ES-I3 (cell line): ENCODE data around the gene RPL35A.
"Not testable (repeated sequence)": the region's sequence is repeated elsewhere in the genome, so short reads cannot be mapped to it uniquely, and the experiment has no call there.

Experiments used
- H3K36me3 ChIP-seq: 2 replicates; pipeline ENCODE4 v1.6.1; 2013; ENCODE audit warnings: mild to moderate bottlenecking, low read length, control low read depth, moderate library complexity; ENCODE audit not compliant: insufficient read depth
- H3K4me1 ChIP-seq: 2 replicates; pipeline ENCODE4 v1.6.1; 2013; ENCODE audit warnings: mild to moderate bottlenecking, control low read depth, low read length; ENCODE audit not compliant: insufficient read depth
- H3K9ac ChIP-seq: 2 replicates; pipeline ENCODE4 v1.6.1; 2013; ENCODE audit warnings: low read depth, mild to moderate bottlenecking, low read length, moderate library complexity
- H3K9me3 ChIP-seq: 2 replicates; pipeline ENCODE4 v1.6.1; 2013; ENCODE audit warnings: mild to moderate bottlenecking, low read length, moderate library complexity; ENCODE audit not compliant: control insufficient read depth, insufficient read depth

The RPL35A gene

DNA sequence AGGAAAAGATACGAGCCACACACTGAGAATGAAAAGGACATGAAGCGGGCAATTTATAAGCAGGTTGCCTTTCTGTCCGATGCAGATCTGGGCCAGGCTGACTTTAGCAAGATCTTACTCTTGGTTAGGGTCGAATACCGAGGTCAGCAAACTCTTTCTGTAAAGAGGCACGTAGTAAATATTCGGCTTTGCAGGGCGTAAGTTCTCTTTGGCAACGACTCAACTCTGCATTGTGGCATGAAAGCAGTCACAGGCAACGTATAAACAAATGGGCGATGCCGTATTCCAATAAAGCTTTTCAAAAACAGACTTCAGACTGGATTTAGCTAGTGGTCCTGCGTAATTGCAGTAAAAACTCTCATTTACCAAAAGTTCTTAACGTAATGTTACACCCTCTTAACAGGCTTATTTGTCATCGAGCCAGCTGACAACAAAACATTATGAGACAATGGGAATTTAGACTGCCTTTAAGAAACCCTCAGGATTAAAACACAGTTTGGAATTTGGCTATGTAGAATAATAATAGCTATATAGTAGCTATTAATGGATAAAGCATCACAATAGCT lies 13.1 kb upstream of the RPL35A start:
- H3K4me1 ChIP-seq = peaks cover 3% of the 10 kb centered on the region; the same call in 1 of the 2 replicates
- H3K9ac ChIP-seq = no peak overlapping the region; the same call in 1 of the 2 replicates
- H3K36me3 ChIP-seq = no peaks in the 10 kb centered on the region
- no peaks in the 10 kb centered on the region for H3K9me3 ChIP-seq

GRCh38 chr3:197940745-197941384 lies 9.1 kb upstream of the RPL35A start:
- Histone ChIP-seq H3K4me1 (peaks cover 3% of the 10 kb centered on the region; the same call in 1 of the 2 replicates), H3K36me3 (no peaks in the 10 kb centered on the region), H3K9me3 (no peaks in the 10 kb centered on the region), H3K9ac (no peak overlapping the region)

- Histone ChIP-seq H3K9me3 (no peaks in the 10 kb centered on the region), H3K36me3 (no peaks in the 10 kb centered on the region), H3K9ac (no peak overlapping the region), H3K4me1 (no peaks in the 10 kb centered on the region)
These were observed 6.9 kb upstream of the RPL35A start for GRCh38 chr3:197942956-197943556.

- H3K9ac ChIP-seq = peak overlapping the region; percentile 86
- H3K9me3 ChIP-seq = no peaks in the 10 kb centered on the region
These were observed 706 bp upstream of the RPL35A start for GRCh38 chr3:197949191-197949777.

DNA sequence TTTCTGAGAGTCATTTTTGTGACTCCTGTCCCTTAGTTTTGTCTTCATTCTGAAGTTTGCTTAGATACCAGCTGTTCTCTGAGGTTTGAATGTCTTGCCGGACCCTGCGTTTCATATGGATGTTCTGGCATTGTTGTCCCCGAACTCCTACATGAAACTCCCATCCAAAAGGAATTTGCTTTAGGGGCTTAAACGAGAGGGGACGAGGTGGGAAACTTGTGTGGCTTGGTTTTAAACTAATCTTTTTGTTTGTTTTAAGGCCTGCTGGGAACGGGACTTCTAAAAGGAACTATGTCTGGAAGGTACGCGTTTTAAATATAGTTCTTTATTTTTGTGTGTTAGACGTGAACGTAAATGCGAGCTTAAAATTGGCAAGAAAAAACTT lies 679 bp downstream of the RPL35A start:
- Histone ChIP-seq H3K9ac (peak overlapping the region; percentile 86), H3K9me3 (no peaks in the 10 kb centered on the region), H3K36me3 (peaks cover 43% of the 10 kb centered on the region), H3K4me1 (no peaks in the 10 kb centered on the region)

More at GRCh38 chr3:197949191-197949777, 706 bp upstream of the RPL35A start:
- H3K36me3 ChIP-seq = peaks cover 31% of the 10 kb centered on the region
- no peaks in the 10 kb centered on the region for H3K4me1 ChIP-seq

DNA sequence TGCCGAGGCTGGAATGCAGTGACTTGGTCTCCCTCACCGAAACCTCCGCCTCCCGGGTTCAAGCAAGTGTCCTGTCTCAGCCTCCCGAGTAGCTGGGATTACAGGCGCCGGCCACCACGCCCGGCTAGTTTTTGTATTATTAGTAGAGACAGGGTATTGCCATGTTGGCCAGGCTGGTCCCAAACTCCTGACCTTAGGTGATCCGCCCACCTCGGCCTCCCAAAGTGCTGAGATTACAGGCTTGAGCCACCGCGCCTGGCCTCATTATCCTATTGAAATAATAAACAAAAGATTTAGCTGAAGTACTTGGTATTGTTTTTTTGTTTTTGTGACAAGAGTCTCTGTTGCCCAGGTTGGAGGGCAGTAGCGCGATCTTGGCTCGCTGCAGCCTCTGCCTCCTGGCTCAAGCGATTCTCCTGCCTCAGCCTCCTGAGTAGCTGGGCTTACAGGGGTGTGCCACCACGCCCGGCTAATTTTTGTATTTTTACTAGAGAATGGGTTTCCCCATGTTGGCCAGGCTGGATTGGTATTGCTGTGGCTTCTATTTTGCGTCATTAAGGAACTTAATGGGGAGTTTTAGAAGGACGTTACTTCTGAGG lies 1.5 kb downstream of the RPL35A start:
- H3K36me3 ChIP-seq = peaks cover 46% of the 10 kb centered on the region

GRCh38 chr3:197952440-197952839 lies 2.5 kb downstream of the RPL35A start:
- H3K9ac ChIP-seq = no peak overlapping the region
- no peaks in the 10 kb centered on the region for H3K9me3 ChIP-seq
- H3K36me3 ChIP-seq = peaks cover 46% of the 10 kb centered on the region
- H3K4me1 ChIP-seq = no peaks in the 10 kb centered on the region

More for the DNA sequence above, 1.5 kb downstream of the RPL35A start:
- no peaks in the 10 kb centered on the region for H3K4me1 ChIP-seq
- peak overlapping the region; percentile 86 for H3K9ac ChIP-seq
- H3K9me3 ChIP-seq = no peaks in the 10 kb centered on the region

GRCh38 chr3:197953325-197953724 lies 3.3 kb downstream of the RPL35A start:
- H3K36me3 ChIP-seq = peaks cover 46% of the 10 kb centered on the region
- H3K9me3 ChIP-seq = no peaks in the 10 kb centered on the region
- no peak overlapping the region for H3K9ac ChIP-seq
- no peaks in the 10 kb centered on the region for H3K4me1 ChIP-seq

DNA sequence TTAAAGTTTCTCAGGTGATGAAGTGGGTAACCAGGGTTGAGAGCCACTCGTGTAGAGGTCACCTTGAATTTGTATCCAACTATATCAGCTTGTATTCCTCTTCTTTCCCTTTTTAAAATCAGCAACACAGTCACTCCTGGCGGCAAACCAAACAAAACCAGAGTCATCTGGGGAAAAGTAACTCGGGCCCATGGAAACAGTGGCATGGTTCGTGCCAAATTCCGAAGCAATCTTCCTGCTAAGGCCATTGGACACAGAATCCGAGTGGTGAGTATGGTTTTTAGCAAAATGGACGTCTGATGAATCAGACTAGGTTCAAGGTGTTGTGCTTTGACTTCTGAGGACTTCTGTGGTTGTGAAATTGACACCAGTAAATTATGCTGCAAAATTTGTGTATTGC lies 3.9 kb downstream of the RPL35A start:
- H3K4me1 ChIP-seq = no peaks in the 10 kb centered on the region
- peaks cover 46% of the 10 kb centered on the region for H3K36me3 ChIP-seq
- no peak overlapping the region for H3K9ac ChIP-seq
- no peaks in the 10 kb centered on the region for H3K9me3 ChIP-seq

GRCh38 chr3:197955892-197956477 lies 6.0 kb downstream of the RPL35A start:
- Histone ChIP-seq H3K4me1 (no peaks in the 10 kb centered on the region), H3K36me3 (peaks cover 45% of the 10 kb centered on the region), H3K9ac (no peak overlapping the region), H3K9me3 (no peaks in the 10 kb centered on the region)

- peaks cover 40% of the 10 kb centered on the region for H3K36me3 ChIP-seq
- no peak overlapping the region for H3K9ac ChIP-seq
- no peaks in the 10 kb centered on the region for H3K4me1 ChIP-seq
- H3K9me3 ChIP-seq = no peaks in the 10 kb centered on the region
These were observed 6.6 kb downstream of the RPL35A start for GRCh38 chr3:197956626-197956988.

DNA sequence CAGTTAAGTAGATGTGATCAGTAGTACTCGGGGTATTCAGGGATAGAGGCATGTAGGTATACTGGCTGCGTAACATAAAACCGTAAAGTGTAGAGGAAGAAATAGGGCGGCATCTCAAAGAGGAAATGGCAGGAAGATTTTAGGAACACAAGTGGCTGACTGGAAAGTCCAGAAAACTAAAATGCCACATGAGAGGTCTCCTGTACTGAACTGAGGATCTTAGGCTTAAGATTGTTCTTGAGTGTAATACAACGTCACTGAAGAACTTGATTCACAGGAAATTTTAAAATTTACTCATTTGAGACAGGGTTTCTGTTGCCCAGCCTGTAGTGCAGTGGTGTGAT lies 7.8 kb downstream of the RPL35A start:
- H3K9ac ChIP-seq = no peak overlapping the region
- no peaks in the 10 kb centered on the region for H3K4me1 ChIP-seq
- H3K9me3 ChIP-seq = no peaks in the 10 kb centered on the region
- peaks cover 30% of the 10 kb centered on the region for H3K36me3 ChIP-seq

GRCh38 chr3:197958346-197958745 lies 8.4 kb downstream of the RPL35A start:
- no peaks in the 10 kb centered on the region for H3K9me3 ChIP-seq
- no peak overlapping the region for H3K9ac ChIP-seq
- H3K36me3 ChIP-seq = peaks cover 24% of the 10 kb centered on the region
- H3K4me1 ChIP-seq = no peaks in the 10 kb centered on the region

DNA sequence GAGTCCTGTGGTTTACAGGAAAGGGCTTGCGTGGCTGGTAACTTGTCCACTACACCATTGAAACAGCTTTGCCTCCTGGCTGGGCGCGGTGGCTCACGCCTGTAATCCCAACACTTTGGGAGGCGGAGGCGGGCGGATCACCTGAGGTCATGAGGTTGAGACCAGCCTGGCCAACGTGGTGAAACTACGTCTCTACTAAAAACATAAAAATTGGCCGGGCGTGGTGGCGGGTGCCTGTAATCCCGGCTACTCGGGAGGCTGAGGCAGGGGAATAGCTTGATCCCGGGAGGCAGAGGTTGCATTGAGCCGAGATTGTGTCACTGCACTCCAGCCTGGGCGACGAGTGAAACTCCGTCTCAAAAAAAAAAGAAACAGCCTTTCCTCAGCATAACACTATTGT lies 8.9 kb downstream of the RPL35A start:
- H3K9ac ChIP-seq = not testable (repeated sequence)

More for the DNA sequence above, 8.9 kb downstream of the RPL35A start:
- H3K9me3 ChIP-seq, H3K4me1 ChIP-seq: not testable (repeated sequence)
- peaks cover 19% of the 10 kb centered on the region for H3K36me3 ChIP-seq
